ENCODE data around the gene FYB2.

GRCh38 chr1:56814205-56814604 lies 5.0 kb downstream of the FYB2 start:
- TF ChIP-seq CTCF (IDR thresholded peaks at IDR 0.05) (no peak), POLR2A (IDR thresholded peaks at IDR 0.05) (no peak)
